Omental fat pad (tissue), 4 donors: ENCODE data around the gene LMAN1. TPM values are rescaled to one million over a fixed set of nuclear protein-coding genes. Genes with fewer than 3 reads are reported as not detected.
A peak's percentile ranks its signal among the peaks of the same experiment; 100 is the strongest.

Experiments
- ATAC-seq: fragments of 150-250 bp; one replicate; pipeline ENCODE4 v1.9.1; 2016; ENCODE audit warnings: mild to moderate bottlenecking, moderate library complexity; ENCODE audit not compliant: low FRiP score
- DNase-seq: peaks from one replicate; pipeline ENCODE4 v3.0.0-alpha.2; 2019; ENCODE audit warnings: low spot score
- CTCF ChIP-seq, 3 donors: fragments of 450-650 bp; IDR thresholded peaks; one replicate each; pipeline ENCODE4 v1.5.1; 2016 to 2017; ENCODE audit warnings: antibody characterized with exemption in 3 of 3, mild to moderate bottlenecking in 3 of 3, moderate library complexity in 2 of 3
- total RNA-seq, 4 donors: library from RNA; depleted of rRNA; stranded (reverse); fragments of >200 nt; gene quantifications; one replicate each; pipeline ENCODE4 v1.1.0, GENCODE V29; 2016

The LMAN1 gene
- total RNA-seq, 4 donors from 2014 or later = 78.7 to 100 (median 95.0) TPM

GRCh38 chr18:59360381-59360780 lies 1.3 kb upstream of the LMAN1 start:
- no peak for TF ChIP-seq CTCF (IDR thresholded peaks at IDR 0.05)
- DNase-seq (no peak), ATAC-seq (no peak)

GRCh38 chr18:59359576-59359952 lies 499 bp upstream of the LMAN1 start:
- no peak for TF ChIP-seq CTCF (IDR thresholded peaks at IDR 0.05)
- DNase-seq (no peak), ATAC-seq (peak; percentile 52)

GRCh38 chr18:59358414-59358711 lies 702 bp downstream of the LMAN1 start:
- ATAC-seq (no peak), DNase-seq (no peak)
- no peak for TF ChIP-seq CTCF (IDR thresholded peaks at IDR 0.05)

GRCh38 chr18:59357928-59358327 lies 1.1 kb downstream of the LMAN1 start:
- DNase-seq (no peak), ATAC-seq (no peak)
- TF ChIP-seq CTCF (IDR thresholded peaks at IDR 0.05) = no peak

- no peak for TF ChIP-seq CTCF (IDR thresholded peaks at IDR 0.05)
- no peak for DNase-seq
- ATAC-seq = no peak
Observed at GRCh38 chr18:59354731-59355130, 4.3 kb downstream of the LMAN1 start.

- no peak for ATAC-seq
- no peak for DNase-seq
- TF ChIP-seq CTCF (IDR thresholded peaks at IDR 0.05) = no peak
Observed at GRCh38 chr18:59353079-59353680, 5.9 kb downstream of the LMAN1 start.

- ATAC-seq = no peak
- no peak for TF ChIP-seq CTCF (IDR thresholded peaks at IDR 0.05)
- DNase-seq = no peak
Observed at GRCh38 chr18:59352250-59352855, 6.7 kb downstream of the LMAN1 start.
